IMR-90 (cell line): Measurements from ENCODE around the gene EXT2. TPM values are rescaled to one million over a fixed set of nuclear protein-coding genes. Genes with fewer than 3 reads are reported as not detected.

Experiments
- ATAC-seq: fragments of 200-7000 bp; cut with Tn5 transposase; 2 replicates; pipeline ENCODE4 v1.9.1; 2020; ENCODE audit warnings: low read depth, mild to moderate bottlenecking, moderate library complexity
- BruUV-seq: library from RNA; stranded (reverse); fragments of 400-500 nt; replicated peaks from 2 replicates; lab custom pipeline; 2021; lab: Mats Ljungman, UMichigan
- CTCF ChIA-PET: fragments of 300-600 bp; formaldehyde crosslinking; extraction: SDS; loops from one replicate; lab custom pipeline; 2021; ENCODE audit warnings: antibody characterized with exemption; lab: Yijun Ruan, JAX
- POLR2A ChIA-PET: fragments of 300-600 bp; sonication (Branson Sonifier 250); formaldehyde crosslinking; loops from one replicate; lab custom pipeline; 2022; ENCODE audit warnings: antibody characterized with exemption; ENCODE audit not compliant: unreplicated experiment; lab: Charles Lee
- DNase-seq: peaks from one replicate; pipeline ENCODE4 v3.0.0; 2013
- H2AFZ ChIP-seq: replicated peaks from 2 replicates; pipeline ENCODE3; 2013; ENCODE audit warnings: low read length, mild to moderate bottlenecking; ENCODE audit not compliant: poor library complexity
- H2AK5ac ChIP-seq: 2 replicates; pipeline ENCODE4 v1.6.1; 2013; ENCODE audit warnings: low read depth, low read length, inconsistent platforms
- H2AK9ac ChIP-seq: replicated peaks from 2 replicates; pipeline ENCODE3; 2013; ENCODE audit warnings: mild to moderate bottlenecking, low read depth, low read length, moderate library complexity; ENCODE audit not compliant: poor library complexity
- H2BK120ac ChIP-seq: 2 replicates; pipeline ENCODE4 v1.6.1; 2013; ENCODE audit warnings: low read depth, low read length, inconsistent platforms
- H2BK15ac ChIP-seq: 3 replicates; pipeline ENCODE4 v1.6.1; 2013; ENCODE audit warnings: low read depth, low read length, inconsistent platforms
- H2BK20ac ChIP-seq: 2 replicates; pipeline ENCODE4 v1.6.1; 2013; ENCODE audit warnings: low read depth, mild to moderate bottlenecking, inconsistent platforms, low read length, moderate library complexity
- H2BK5ac ChIP-seq: 2 replicates; pipeline ENCODE4 v1.6.1; 2013; ENCODE audit warnings: mild to moderate bottlenecking, low read depth, low read length, inconsistent platforms; ENCODE audit not compliant: poor library complexity, severe bottlenecking
- H3K14ac ChIP-seq: replicated peaks from 2 replicates; pipeline ENCODE4 v1.6.1; 2013; ENCODE audit warnings: low read depth, low read length, inconsistent platforms
- H3K18ac ChIP-seq: 2 replicates; pipeline ENCODE4 v1.6.1; 2013; ENCODE audit warnings: low read depth, low read length, control low read depth
- H3K23ac ChIP-seq: 2 replicates; pipeline ENCODE4 v1.6.1; 2013; ENCODE audit warnings: low read depth, low read length, inconsistent platforms
- H3K27ac ChIP-seq: 2 replicates; pipeline ENCODE4 v1.5.1; 2013; ENCODE audit warnings: mild to moderate bottlenecking, control low read depth, low read length; ENCODE audit not compliant: insufficient read depth
- H3K27me3 ChIP-seq: 2 replicates; pipeline ENCODE4 v1.6.1; 2013; ENCODE audit warnings: low read length; ENCODE audit not compliant: control insufficient read depth, insufficient read depth
- H3K36me3 ChIP-seq: 2 replicates; pipeline ENCODE4 v1.6.1; 2013; ENCODE audit warnings: low read length, mixed read lengths; ENCODE audit not compliant: control insufficient read depth, insufficient read depth
- H3K4ac ChIP-seq: 2 replicates; pipeline ENCODE4 v1.6.1; 2013; ENCODE audit warnings: low read depth, low read length, inconsistent platforms
- H3K4me1 ChIP-seq: 2 replicates; pipeline ENCODE4 v1.6.1; 2013; ENCODE audit warnings: low read length, mixed read lengths; ENCODE audit not compliant: control insufficient read depth, insufficient read depth
- H3K4me2 ChIP-seq: 2 replicates; pipeline ENCODE4 v1.6.1; 2013; ENCODE audit warnings: low read depth, mild to moderate bottlenecking, control low read depth, low read length, moderate library complexity
- H3K4me3 ChIP-seq: 2 replicates; pipeline ENCODE4 v1.5.1; 2013; ENCODE audit warnings: low read depth, mild to moderate bottlenecking, control low read depth, low read length, moderate library complexity; ENCODE audit not compliant: insufficient read depth
- H3K56ac ChIP-seq: 2 replicates; pipeline ENCODE4 v1.6.1; 2013; ENCODE audit warnings: low read length, inconsistent platforms; ENCODE audit not compliant: insufficient read depth; ENCODE audit errors: extremely low read depth
- H3K79me1 ChIP-seq, 2 experiments: 2 replicates each; pipeline ENCODE4 v1.6.1; 2013; ENCODE audit warnings: low read length in 2 of 2, inconsistent platforms in 1 of 2, low read depth in 1 of 2
- H3K9ac ChIP-seq: 2 replicates; pipeline ENCODE4 v1.6.1; 2013; ENCODE audit warnings: low read depth, low read length, control low read depth
- H3K9me1 ChIP-seq: 2 replicates; pipeline ENCODE4 v1.6.1; 2013; ENCODE audit warnings: low read length, inconsistent platforms; ENCODE audit not compliant: insufficient read depth
- H3K9me3 ChIP-seq: 2 replicates; pipeline ENCODE4 v1.6.1; 2013; ENCODE audit warnings: low read length; ENCODE audit not compliant: control insufficient read depth, insufficient read depth
- H4K20me1 ChIP-seq: 2 replicates; pipeline ENCODE4 v1.6.1; 2013; ENCODE audit warnings: low read length, inconsistent platforms; ENCODE audit not compliant: insufficient read depth
- H4K5ac ChIP-seq: 2 replicates; pipeline ENCODE4 v1.6.1; 2013; ENCODE audit warnings: mild to moderate bottlenecking, low read depth, low read length, control low read depth
- H4K8ac ChIP-seq, 2 experiments: 2 replicates each; pipeline ENCODE4 v1.6.1; 2013; ENCODE audit warnings: low read depth in 2 of 2, low read length in 2 of 2, control low read depth in 1 of 2, inconsistent platforms in 1 of 2
- H4K91ac ChIP-seq: 2 replicates; pipeline ENCODE4 v1.6.1; 2013; ENCODE audit warnings: low read depth, low read length, inconsistent platforms; ENCODE audit not compliant: insufficient read depth
- BHLHE40 ChIP-seq: fragments of 150-350 bp; IDR thresholded peaks from 2 replicates; pipeline ENCODE4 v1.6.1; 2016; ENCODE audit warnings: mild to moderate bottlenecking, low read depth, low read length
- CHD1 ChIP-seq: IDR thresholded peaks from 2 replicates; pipeline ENCODE4 v1.6.1; 2012; ENCODE audit warnings: low read depth, low read length, improper control_type of control experiment
- CTCF ChIP-seq: conservative IDR thresholded peaks from 2 replicates; pipeline ENCODE4 v1.5.1; 2012; ENCODE audit warnings: mild to moderate bottlenecking, low read depth, low read length, improper control_type of control experiment
- ELK1 ChIP-seq: fragments of 150-350 bp; IDR thresholded peaks from 2 replicates; pipeline ENCODE4 v1.6.1; 2016; ENCODE audit warnings: low read depth, mild to moderate bottlenecking, low read length, moderate library complexity, borderline replicate concordance
- NFE2L2 ChIP-seq: fragments of 150-350 bp; IDR thresholded peaks from 2 replicates; pipeline ENCODE4 v1.6.1; 2016; ENCODE audit warnings: low read depth, mild to moderate bottlenecking, low read length
- RAD21 ChIP-seq: IDR thresholded peaks from 2 replicates; pipeline ENCODE4 v1.6.1; 2012; ENCODE audit warnings: low read length, improper control_type of control experiment
- RCOR1 ChIP-seq: IDR thresholded peaks from 2 replicates; pipeline ENCODE4 v1.6.1; 2012; ENCODE audit warnings: mild to moderate bottlenecking, low read length, improper control_type of control experiment; ENCODE audit not compliant: insufficient replicate concordance
- RFX5 ChIP-seq: IDR thresholded peaks from 2 replicates; pipeline ENCODE4 v1.8.0; 2012; ENCODE audit warnings: low read depth, mild to moderate bottlenecking, low read length, moderate library complexity
- SMC3 ChIP-seq: fragments of 150-350 bp; IDR thresholded peaks from 2 replicates; pipeline ENCODE4 v1.6.1; 2016; ENCODE audit warnings: low read depth, mild to moderate bottlenecking, antibody characterized with exemption, low read length, moderate library complexity
- WGBS, 2 experiments: methylation state at CpG; one replicate each; pipeline versions ENCODE4 v1.1.5 to v1.1.7; 2013; ENCODE audit warnings: missing lambda C conversion rate in 2 of 2; ENCODE audit not compliant: insufficient read length in 1 of 2; ENCODE audit errors: extremely low coverage in 2 of 2; 5-methylcytosine and 5-hydroxymethylcytosine counted together
- dilution Hi-C: fragments of 300-500 bp; cut with HindIII; formaldehyde crosslinking; loops from one replicate; pipeline ENCODE4 v1.14.3; 2018; ENCODE audit warnings: low sequenced_read_pairs; ENCODE audit not compliant: unreplicated experiment
- in situ Hi-C: fragments of 300-500 bp; cut with MboI; formaldehyde crosslinking; loops from 3 replicates; pipeline ENCODE4 v1.14.3; 2019; ENCODE audit warnings: low sequenced_read_pairs, inconsistent platforms, mixed read lengths
- intact Hi-C: fragments of 100-400 bp; cut with micrococcal nuclease; formaldehyde crosslinking; loops from 2 replicates; pipeline ENCODE4 v1.10.0; 2022
- polyA plus RNA-seq, 3 experiments: library from polyadenylated mRNA; depleted of rRNA; stranded (reverse); fragments of >200 nt; gene quantifications; 2 replicates each; pipeline ENCODE4 v1.2.3, GENCODE V29; 2012; ENCODE audit warnings: low replicate concordance in 1 of 3
- total RNA-seq: library from RNA; depleted of rRNA; stranded (reverse); fragments of >200 nt; gene quantifications from 2 replicates; pipeline ENCODE4 v1.2.3, GENCODE V29; 2012

EXT2 gene
- total and polyA plus RNA-seq, 2 of the 4 experiments (the other 2 are of a cell fraction) = 75.0 to 85.3 TPM

- Histone ChIP-seq H4K8ac (no peak overlapping the region), H4K20me1 (no peaks in the 10 kb centered on the region; the same call in 1 of the 2 replicates), H2BK15ac (no peak overlapping the region), H3K18ac (no peak overlapping the region), H3K4me3 (no peak overlapping the region), H3K4me1 (peaks cover 5% of the 10 kb centered on the region; the same call in 1 of the 2 replicates), H3K14ac (no peak overlapping the region), H3K23ac (no peak overlapping the region), H3K36me3 (peaks cover 5% of the 10 kb centered on the region), H3K27ac (no peak overlapping the region), H3K56ac (no peak overlapping the region), H2AK5ac (no peak overlapping the region), H3K9me3 (no peaks in the 10 kb centered on the region), H3K4ac (no peak overlapping the region), H4K5ac (no peak overlapping the region), H3K27me3 (no peaks in the 10 kb centered on the region), H3K9ac (no peak overlapping the region), H2AK9ac (no peak overlapping the region), H2BK20ac (no peak overlapping the region), H2AFZ (no peak overlapping the region), H2BK5ac (no peak overlapping the region), H4K91ac (no peak overlapping the region), H2BK120ac (no peak overlapping the region), H3K79me1 (peaks cover 4 to 6% of the 10 kb centered on the region in 2 experiments; a peak in 2 of 4 replicates), H3K9me1 (no peaks in the 10 kb centered on the region), H3K4me2 (no peak overlapping the region)
- no peak for DNase-seq
- no TSS peak for BruUV-seq
- WGBS, 2 experiments = 94% methylated on average over 2 of the region's 3 CpGs; no CpG with 5 or more reads in 1 of the 2 experiments
- dilution Hi-C loops (no loop called here), in situ Hi-C loops (no loop called here), intact Hi-C loops (no loop called here)
- no peak for ATAC-seq
- CTCF ChIA-PET = no interaction called here
- TF ChIP-seq CTCF = no peak
- no peak for TF ChIP-seq RFX5
- no peak for TF ChIP-seq BHLHE40
- TF ChIP-seq RAD21 = no peak
- no peak for TF ChIP-seq NFE2L2
- no peak for TF ChIP-seq SMC3
- TF ChIP-seq CHD1 = no peak
- no peak for TF ChIP-seq RCOR1
- TF ChIP-seq ELK1 = no peak
- POLR2A ChIA-PET = no interaction called here
Observed at GRCh38 chr11:44203270-44204043, 108.0 kb downstream of the EXT2 start.
